Choroid plexus epithelial cell (primary cell): ENCODE results near the gene ZBTB21.

Experiments
- DNase-seq: peaks from one replicate; pipeline ENCODE4 v3.0.0-alpha.2; 2010; ENCODE audit warnings: low read depth
- H3K4me3 ChIP-seq: 2 replicates; pipeline ENCODE4 v1.5.1; 2011; ENCODE audit warnings: low read depth, mild to moderate bottlenecking, control low read depth, low read length, moderate library complexity
- CTCF ChIP-seq: conservative IDR thresholded peaks from 2 replicates; pipeline ENCODE4 v1.5.1; 2011; ENCODE audit warnings: low read depth, mild to moderate bottlenecking, control low read depth, inconsistent platforms, low read length, moderate library complexity

ZBTB21 gene

DNA sequence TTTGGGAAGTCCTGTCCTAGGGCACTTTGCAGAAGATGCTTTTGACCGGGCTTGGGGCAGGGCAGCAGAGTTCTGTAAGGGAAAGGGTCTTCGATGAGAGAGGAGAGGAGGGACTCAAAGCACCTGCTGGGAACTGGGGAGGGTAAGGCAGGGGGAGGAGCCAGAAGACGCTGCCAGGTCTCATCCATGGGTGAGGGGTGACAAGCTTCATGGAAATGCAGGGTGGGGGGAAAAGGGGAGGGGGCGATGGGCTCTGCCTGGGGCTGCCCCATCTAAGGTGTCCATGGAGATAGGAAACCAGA is 35.5 kb downstream of the ZBTB21 start:
- no peak for DNase-seq
- TF ChIP-seq CTCF, result no peak
- no peak overlapping the region for H3K4me3 ChIP-seq

DNA sequence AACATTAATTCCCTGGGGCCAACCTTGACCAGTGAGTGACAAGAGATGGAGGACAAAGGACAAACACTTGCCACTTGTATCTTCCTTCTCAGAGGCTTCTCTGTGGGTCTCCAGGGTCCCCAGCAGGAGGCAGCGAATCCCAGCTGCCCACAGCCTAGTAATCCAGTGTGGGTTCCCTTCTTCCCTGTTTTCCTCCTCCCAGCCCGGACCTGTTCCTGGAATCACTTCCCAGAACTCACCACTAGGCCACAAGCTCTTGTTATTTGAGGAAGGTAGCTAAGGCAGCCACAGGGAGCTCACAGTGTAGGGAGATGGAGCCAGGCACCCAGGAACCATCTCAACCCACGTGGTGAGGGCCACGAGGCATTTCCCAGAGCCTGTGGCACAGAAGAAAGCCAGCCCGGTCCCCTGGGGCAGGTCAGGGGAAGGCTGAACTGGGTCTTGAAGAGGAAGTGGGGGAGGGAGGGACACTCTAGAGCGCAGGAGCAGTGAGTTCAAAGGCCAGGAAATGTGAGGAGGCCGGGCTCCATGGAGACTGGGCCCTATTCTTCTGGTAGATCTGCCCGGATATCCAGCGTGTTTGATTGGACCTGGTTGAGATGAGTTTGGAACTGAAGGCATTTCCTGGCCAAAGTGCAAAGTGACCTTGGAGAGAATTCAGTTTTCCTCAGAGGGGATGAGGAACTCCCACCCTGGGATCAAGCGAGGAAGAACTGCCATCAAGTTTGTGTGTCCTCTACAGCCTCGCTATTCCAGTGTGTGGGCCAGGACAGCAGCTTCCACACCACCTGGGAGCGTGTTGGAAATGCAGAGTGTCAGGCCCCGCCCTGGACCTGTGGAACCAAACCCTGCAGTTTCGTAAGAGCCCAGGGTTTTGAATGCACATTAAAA is 36.1 kb downstream of the ZBTB21 start:
- DNase-seq, result no peak
- TF ChIP-seq CTCF, result peak; percentile 19
- no peak overlapping the region for H3K4me3 ChIP-seq

DNA sequence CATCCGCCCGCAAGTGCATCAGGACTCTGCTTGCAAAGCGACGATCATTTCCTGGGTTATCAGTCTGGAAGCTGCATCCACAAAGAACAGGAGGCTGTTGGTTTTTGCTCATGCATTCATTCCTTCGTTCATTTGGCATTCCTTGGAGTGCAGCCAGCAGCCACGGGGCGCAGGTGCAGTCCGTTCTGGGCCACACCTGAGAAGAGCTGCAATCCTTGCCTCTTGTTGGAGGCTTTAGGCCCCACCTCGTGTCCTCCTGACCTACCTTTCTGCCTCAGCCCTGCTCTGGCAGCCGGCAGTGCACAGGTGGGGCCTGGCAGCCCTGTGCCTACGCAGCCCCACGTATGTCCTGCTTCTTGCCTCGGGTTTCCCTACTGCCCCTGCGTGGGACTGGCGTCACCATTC is 36.7 kb downstream of the ZBTB21 start:
- H3K4me3 ChIP-seq, result no peak overlapping the region
- DNase-seq, result no peak
- no peak for TF ChIP-seq CTCF

- no peak overlapping the region for H3K4me3 ChIP-seq
- TF ChIP-seq CTCF, result no peak
- no peak for DNase-seq
Observed at GRCh38 chr21:41972511-41973205, 37.5 kb downstream of the ZBTB21 start.

- no peak overlapping the region for H3K4me3 ChIP-seq
- TF ChIP-seq CTCF, result no peak
- no peak for DNase-seq
Observed at GRCh38 chr21:41971891-41972290, 38.3 kb downstream of the ZBTB21 start.

GRCh38 chr21:41970751-41971653 is 39.2 kb downstream of the ZBTB21 start:
- DNase-seq, result no peak
- no peak for TF ChIP-seq CTCF
- H3K4me3 ChIP-seq, result no peak overlapping the region
